HG02571 (cell line): Measurements from ENCODE around the gene TESPA1.

Experiments
- ATAC-seq: cut with Tn5 transposase; IDR thresholded peaks from one replicate; pipeline ENCODE4 v1.9.1; 2021; ENCODE audit warnings: mild to moderate bottlenecking, moderate library complexity; ENCODE audit not compliant: unreplicated experiment

The TESPA1 gene

GRCh38 chr12:54983536-54984101, 943 bp downstream of the TESPA1 start:
- no peak for ATAC-seq

DNA sequence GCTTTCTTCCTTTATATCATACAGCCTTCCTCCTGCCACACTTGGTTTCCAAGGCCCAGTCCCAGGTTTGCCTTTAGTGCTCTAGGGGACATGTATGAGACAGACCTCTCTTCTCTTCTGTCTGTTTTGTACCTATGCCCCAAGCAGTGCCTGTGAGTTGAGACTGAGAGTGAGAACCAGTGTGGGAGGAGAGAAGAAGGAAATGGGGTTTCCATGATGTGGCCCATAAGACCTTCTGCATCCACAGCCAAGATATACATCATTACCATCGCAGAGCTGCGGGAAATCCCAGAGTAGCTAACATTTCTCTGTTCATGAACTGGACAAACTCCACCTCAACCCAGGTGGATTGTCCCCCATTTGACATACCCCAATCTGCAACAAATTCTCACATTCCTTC, 2.8 kb downstream of the TESPA1 start:
- peak; percentile 47 for ATAC-seq

DNA sequence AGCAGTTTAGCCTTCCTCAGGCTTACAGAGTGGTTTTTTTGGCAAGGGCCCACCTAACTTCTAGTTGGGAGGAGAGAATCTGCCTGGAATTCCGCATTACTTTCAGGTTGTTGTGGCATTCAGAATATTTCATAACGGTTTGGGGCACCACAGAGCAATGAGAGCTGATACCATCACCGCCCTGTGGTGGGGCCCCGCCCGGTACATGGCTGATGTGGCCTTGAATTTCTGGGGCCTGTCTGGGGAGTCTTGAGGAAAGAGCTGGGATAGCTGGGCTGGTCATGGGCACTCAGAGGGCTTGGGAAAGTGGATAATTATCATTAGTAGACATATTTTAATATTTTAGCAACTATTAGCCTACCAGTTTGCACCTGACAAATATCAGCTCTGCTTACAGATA, 4.2 kb downstream of the TESPA1 start:
- ATAC-seq: no peak

- ATAC-seq: no peak
These were observed 6.7 kb downstream of the TESPA1 start for GRCh38 chr12:54977857-54978256.

DNA sequence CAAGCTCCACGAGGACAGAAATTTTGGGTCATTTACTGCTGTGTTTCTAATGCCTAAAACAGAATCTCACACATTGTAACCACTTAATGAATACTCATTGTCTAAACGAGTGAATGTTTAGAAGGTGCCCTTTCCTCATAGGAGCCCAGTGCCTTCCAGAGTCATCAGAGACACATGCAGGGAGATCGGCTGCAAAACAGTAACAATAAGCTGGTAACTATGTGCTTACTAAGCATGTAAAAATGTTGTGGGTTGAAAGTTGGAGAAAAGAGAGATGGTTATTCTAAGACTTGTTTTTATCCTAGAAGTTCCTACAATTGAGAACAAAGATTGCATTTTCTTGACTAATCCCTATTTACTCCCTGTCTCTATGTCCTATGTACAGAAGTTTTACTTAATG, 7.4 kb downstream of the TESPA1 start:
- ATAC-seq: no peak

DNA sequence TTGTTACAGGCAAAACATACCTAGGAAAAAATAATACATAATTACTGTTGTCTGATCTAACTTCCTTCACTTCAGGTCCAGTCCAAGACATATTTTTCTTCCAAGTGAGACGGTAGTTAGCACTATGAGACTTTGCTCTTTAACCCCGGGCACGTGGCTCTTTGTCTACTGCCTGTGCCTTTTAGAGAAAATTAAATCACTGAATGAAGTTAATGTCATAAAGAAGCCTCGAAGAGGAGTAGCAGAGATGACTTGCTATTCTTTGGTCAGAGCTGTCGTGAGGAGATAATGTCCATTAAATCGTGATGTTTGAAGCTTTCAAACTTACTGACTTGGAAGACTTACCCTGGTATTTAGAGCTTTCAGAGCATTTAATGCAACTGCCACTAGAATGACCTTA, 8.7 kb downstream of the TESPA1 start:
- ATAC-seq: no peak

DNA sequence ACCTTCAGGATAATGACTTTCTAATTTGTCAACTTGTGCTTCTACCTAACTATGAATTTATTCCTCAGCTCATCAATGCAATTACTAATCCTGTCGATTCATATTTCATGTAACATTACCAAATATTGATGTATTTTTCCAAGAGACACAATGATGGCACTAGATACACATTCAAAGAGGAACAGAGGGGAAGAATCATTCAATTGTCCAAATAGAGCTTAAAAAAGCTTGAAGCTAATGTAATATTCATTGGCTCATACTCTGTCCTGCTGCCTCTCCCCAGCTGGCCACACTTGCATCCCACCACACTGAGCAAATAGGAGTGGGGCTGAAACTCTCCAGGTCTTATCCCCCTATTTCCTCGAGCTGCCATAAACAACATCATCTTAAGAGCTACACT, 9.3 kb downstream of the TESPA1 start:
- ATAC-seq: no peak

DNA sequence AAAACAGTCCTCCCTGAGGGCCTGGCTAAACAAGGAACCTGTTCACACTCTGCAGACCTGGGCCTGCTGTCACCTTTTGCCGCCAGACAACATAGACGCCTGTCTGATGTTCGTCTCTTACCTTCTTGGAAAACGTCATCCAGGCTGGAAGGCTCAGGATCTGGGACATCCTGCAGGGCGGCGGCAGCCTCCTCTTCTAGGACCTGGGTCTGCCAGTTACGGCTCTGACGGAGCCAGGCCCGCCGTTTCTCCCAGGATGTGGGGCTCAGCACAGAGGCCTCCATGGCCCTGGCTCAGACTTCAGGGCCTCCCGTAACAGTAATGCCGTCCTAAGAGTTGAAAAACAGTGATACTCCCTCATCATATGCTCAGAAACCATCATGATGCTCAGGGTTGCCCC, 10.3 kb downstream of the TESPA1 start:
- ATAC-seq: no peak

DNA sequence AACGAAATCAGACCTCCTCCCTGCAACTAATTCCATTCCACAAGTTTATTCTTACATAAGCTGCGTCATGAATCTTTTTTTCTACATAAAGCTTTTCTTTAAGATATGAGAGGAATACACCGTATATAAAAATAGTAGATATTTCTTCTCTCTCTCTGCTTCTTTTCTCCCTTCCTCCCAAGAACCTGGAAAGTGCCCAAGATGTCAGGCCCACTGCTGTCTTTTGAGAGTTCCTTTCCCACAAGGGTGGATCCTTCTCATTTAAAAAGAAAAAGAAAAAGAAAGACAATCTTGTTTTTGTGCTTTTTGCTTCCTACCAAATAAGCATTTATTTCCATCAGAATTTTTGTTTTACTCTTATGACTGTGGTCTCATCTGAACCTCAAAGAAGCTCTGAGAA, 11.0 kb downstream of the TESPA1 start:
- no peak for ATAC-seq

DNA sequence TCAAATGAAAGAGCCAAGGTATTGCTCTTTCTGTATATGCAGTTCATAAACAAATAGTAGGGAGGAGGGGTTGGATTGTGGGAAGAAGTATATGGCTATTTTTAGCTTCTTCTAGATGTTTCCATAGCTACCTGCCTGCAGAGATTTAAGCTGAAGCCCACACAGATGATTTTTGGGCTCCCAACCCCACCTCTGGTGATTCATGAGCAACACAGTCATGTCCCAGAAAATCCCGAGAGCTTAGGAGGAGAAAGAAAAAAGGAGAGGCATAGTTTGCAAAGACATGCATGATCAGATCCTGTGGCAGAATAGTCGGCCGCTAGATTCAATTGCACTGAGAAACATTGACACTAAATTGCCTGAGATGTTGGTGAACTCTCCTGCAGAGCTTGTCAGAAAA, 13.8 kb downstream of the TESPA1 start:
- no peak for ATAC-seq

DNA sequence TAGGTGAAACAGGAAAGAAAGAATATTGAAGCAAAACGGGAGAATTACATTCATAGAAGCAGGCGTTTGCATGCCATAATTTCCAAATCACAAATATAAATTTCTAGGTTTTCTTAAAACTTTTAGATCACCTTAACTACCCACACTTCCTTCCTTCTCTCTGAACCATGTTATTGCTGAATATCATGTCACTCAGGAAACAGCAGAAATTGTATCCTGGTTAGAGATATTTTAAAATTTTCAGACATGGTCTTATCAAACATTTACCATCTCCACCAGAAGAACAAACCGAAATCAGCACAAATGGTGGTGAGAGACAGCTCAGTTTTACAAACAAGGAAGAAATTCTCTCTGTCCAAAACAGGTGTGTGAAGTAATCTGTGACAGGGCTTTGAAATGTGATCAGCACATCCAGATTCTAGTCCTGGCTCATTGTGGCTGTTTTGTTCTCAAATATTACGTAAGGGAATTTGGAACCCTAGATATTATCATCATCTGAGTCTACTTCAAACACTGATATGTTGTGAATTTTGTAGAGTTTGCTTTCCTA, 16.3 kb downstream of the TESPA1 start:
- ATAC-seq: no peak

GRCh38 chr12:54967461-54967860, 17.1 kb downstream of the TESPA1 start:
- ATAC-seq: no peak

- no peak for ATAC-seq
These were observed 23.4 kb downstream of the TESPA1 start for GRCh38 chr12:54961190-54961589.

GRCh38 chr12:54959291-54960018, 25.1 kb downstream of the TESPA1 start:
- ATAC-seq: peak; percentile 69

GRCh38 chr12:54958048-54958658, 26.4 kb downstream of the TESPA1 start:
- no peak for ATAC-seq

DNA sequence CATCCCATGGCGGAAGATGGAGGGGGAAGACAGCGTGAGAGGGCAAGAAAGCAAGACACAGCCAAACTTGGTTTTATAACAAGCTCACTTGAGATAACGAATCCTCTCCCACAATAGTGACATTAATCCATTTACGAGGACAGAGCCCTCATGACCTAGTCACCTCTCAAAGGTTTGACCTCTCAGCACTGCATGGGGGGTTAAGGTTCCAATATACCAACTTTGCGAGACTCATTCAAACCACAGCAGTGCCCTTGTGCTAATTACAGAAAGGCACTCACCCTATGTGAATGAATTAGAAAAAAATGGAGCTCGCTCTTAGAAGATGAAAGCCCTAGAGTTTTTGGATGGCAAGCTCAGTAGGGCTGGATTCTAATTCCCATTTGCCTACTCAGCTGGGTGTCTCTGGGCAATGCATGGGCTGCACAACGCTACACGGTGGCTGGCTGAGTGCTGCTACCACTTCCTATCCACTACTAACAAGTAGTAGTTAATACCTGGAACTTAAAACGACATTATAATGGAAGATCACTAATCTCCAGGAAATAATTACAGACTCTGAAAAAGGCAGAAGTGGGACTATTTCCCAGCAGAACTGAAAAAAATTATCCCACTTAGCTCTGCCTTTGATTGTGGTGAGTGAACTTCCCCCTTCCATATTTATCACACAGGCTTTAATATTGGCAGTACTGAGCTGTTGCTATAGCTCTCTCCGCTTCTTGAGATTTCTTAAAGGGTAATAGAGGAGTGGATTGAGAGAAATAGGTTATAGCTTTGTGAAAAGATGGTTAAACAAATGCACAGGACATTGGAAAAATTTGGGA, 27.5 kb downstream of the TESPA1 start:
- ATAC-seq: no peak

- no peak for ATAC-seq
These were observed 28.2 kb downstream of the TESPA1 start for GRCh38 chr12:54956322-54956721.

DNA sequence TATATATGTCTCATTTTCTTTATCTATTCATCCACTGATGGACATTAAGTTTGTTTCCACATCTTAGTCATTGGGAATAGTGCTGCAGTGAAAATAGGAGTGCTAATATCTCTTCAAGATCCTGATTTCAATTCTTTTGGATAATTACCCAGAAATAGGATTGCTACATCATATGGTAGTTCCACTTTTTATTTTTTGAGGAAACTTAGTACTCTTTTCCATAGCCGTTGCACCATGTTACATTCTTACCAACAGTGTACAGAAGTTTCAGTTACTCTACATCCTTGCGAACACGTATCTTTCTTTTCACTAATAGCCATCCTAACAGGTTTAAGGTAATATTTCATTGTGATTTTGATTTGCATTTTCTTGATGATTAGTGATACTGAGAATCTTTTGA, 29.8 kb downstream of the TESPA1 start:
- no peak for ATAC-seq

DNA sequence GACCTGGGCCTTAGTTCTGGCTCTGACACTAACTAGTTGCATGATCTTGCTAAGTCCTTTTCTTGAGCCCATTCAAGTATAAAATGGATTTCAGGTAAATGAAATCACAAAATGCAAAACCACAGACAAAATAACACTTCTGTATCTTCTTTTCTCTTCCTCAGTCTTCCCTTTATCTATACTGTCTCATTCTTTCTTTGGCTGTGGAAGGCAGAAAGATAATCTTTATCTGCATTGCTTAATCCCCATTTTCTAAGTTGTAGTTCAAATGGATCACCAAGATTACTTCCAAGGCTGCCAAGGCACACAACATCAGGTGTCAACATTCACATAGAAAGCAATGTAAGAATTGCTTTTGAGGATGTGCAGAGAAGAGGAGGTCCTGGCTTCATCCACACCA, 30.3 kb downstream of the TESPA1 start:
- ATAC-seq: no peak

- no peak for ATAC-seq
These were observed 34.4 kb downstream of the TESPA1 start for GRCh38 chr12:54950071-54950727.
